ENCODE measurements around the gene HTR4. TPM values are rescaled to one million over a fixed set of nuclear protein-coding genes. Genes with fewer than 3 reads are reported as not detected.

HTR4 gene
- total RNA-seq, 1 donor from 2014 or later: not detected

GRCh38 chr5:148482697-148483462, 171.4 kb downstream of the HTR4 start:
- Histone ChIP-seq H3K9me3 (ENCODE audit: low read depth) (no peaks in the 10 kb centered on the region), H3F3A (ENCODE audit: low read depth) (no peaks in the 10 kb centered on the region), H4K20me1 (ENCODE audit: low read depth) (no peaks in the 10 kb centered on the region), H3K79me2 (ENCODE audit: low read depth) (no peaks in the 10 kb centered on the region), H3K27ac (no peak overlapping the region), H2AFZ (replicated peaks) (peak overlapping the region; percentile 40), H3K27me3 (peaks cover 49% of the 10 kb centered on the region), H3K36me3 (no peaks in the 10 kb centered on the region), H3K4me3 (no peak overlapping the region), H3K4me1 (peaks cover 7% of the 10 kb centered on the region), H3K9ac (no peak overlapping the region), H3K4me2 (no peak overlapping the region)
- peaks cover 22% of the 10 kb centered on the region for H3K4me1 Mint-ChIP-seq
- peak; percentile 75 for TF ChIP-seq CTCF (IDR thresholded peaks at IDR 0.05)
- no peak for TF ChIP-seq EZH2phosphoT487 (IDR thresholded peaks at IDR 0.05)
- TF ChIP-seq EZH2 (IDR thresholded peaks at IDR 0.05): no peak
- peaks cover 7% of the 10 kb centered on the region for H3K27me3 Mint-ChIP-seq (ENCODE audit: insufficient read depth, low read depth)
- H3K9me3 Mint-ChIP-seq: peaks cover 5% of the 10 kb centered on the region
- no peaks in the 10 kb centered on the region for H3K36me3 Mint-ChIP-seq
- H3K27ac Mint-ChIP-seq: no peak overlapping the region
- peak; percentile 75 for DNase-seq (ENCODE audit: low spot score)
- no peak overlapping the region for H3K4me3 Mint-ChIP-seq

GRCh38 chr5:148482196-148482595, 172.1 kb downstream of the HTR4 start:
- Histone ChIP-seq H3K9ac (no peak overlapping the region), H3K27me3 (peaks cover 42% of the 10 kb centered on the region), H3K27ac (no peak overlapping the region), H3K4me3 (no peak overlapping the region), H3K4me2 (peak overlapping the region; percentile 9), H3K9me3 (ENCODE audit: low read depth) (no peaks in the 10 kb centered on the region), H3F3A (ENCODE audit: low read depth) (no peaks in the 10 kb centered on the region), H3K4me1 (peaks cover 7% of the 10 kb centered on the region), H2AFZ (replicated peaks) (peak overlapping the region; percentile 40), H4K20me1 (ENCODE audit: low read depth) (no peaks in the 10 kb centered on the region), H3K36me3 (no peaks in the 10 kb centered on the region), H3K79me2 (ENCODE audit: low read depth) (no peaks in the 10 kb centered on the region)
- Mint-ChIP-seq H3K27ac (peak overlapping the region; percentile 31), H3K36me3 (no peaks in the 10 kb centered on the region), H3K4me1 (peaks cover 22% of the 10 kb centered on the region), H3K9me3 (peaks cover 5% of the 10 kb centered on the region), H3K4me3 (no peak overlapping the region), H3K27me3 (ENCODE audit: insufficient read depth, low read depth) (peaks cover 7% of the 10 kb centered on the region)
- DNase-seq (ENCODE audit: low spot score): no peak
- TF ChIP-seq EZH2phosphoT487 (IDR thresholded peaks at IDR 0.05): no peak
- TF ChIP-seq CTCF (IDR thresholded peaks at IDR 0.05): no peak
- no peak for TF ChIP-seq EZH2 (IDR thresholded peaks at IDR 0.05)

DNA sequence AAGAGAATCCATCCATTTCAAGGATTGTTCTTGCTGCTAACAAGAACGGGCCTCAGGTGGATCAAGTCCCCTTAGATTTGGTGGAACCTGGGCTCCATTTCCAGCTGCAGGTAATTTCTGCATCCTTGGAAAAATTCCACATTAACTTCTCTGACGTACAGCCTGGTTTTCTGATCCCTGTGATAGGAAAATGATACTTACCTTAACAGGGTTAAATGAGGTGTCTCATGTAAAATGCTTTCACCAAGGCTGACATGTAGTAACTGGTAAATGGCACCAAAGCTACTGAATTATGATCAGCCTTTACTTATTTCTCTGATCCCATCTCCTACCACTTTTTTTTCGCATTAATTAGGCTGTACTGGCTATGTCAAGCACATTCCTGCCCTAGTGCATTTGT, 176.9 kb downstream of the HTR4 start:
- H3K4me2 ChIP-seq: no peak overlapping the region
- no peaks in the 10 kb centered on the region for H3K79me2 ChIP-seq (ENCODE audit: low read depth)
- TF ChIP-seq EZH2 (IDR thresholded peaks at IDR 0.05) (no peak), EZH2phosphoT487 (IDR thresholded peaks at IDR 0.05) (no peak), CTCF (IDR thresholded peaks at IDR 0.05) (no peak)
- Mint-ChIP-seq H3K9me3 (peaks cover 2% of the 10 kb centered on the region), H3K27me3 (ENCODE audit: insufficient read depth, low read depth) (peaks cover 3% of the 10 kb centered on the region), H3K27ac (no peak overlapping the region), H3K4me1 (peaks cover 18% of the 10 kb centered on the region), H3K36me3 (no peaks in the 10 kb centered on the region), H3K4me3 (no peak overlapping the region)
- H3K4me1 ChIP-seq: peaks cover 7% of the 10 kb centered on the region
- H3F3A ChIP-seq (ENCODE audit: low read depth): no peaks in the 10 kb centered on the region
- DNase-seq (ENCODE audit: low spot score): no peak
- H3K9ac ChIP-seq: no peak overlapping the region
- no peak overlapping the region for H3K27ac ChIP-seq
- no peak overlapping the region for H3K4me3 ChIP-seq
- H2AFZ ChIP-seq (replicated peaks): no peak overlapping the region
- no peaks in the 10 kb centered on the region for H4K20me1 ChIP-seq (ENCODE audit: low read depth)
- H3K27me3 ChIP-seq: no peaks in the 10 kb centered on the region
- no peaks in the 10 kb centered on the region for H3K9me3 ChIP-seq (ENCODE audit: low read depth)
- no peaks in the 10 kb centered on the region for H3K36me3 ChIP-seq

Data from neural progenitor cell (in vitro differentiated cells).